Fibroblast of pulmonary artery (primary cell): Measurements from ENCODE around the gene FLYWCH1.

ENCODE experiments used
- DNase-seq: peaks from one replicate; pipeline ENCODE4 v3.0.0-alpha.2; 2010; ENCODE audit warnings: low read depth
- H3K4me3 ChIP-seq: replicated peaks from 2 replicates; pipeline ENCODE4 v1.5.1; 2011; ENCODE audit warnings: low read depth, mild to moderate bottlenecking, control low read depth, low read length, moderate library complexity
- CTCF ChIP-seq: IDR thresholded peaks from 2 replicates; pipeline ENCODE4 v1.5.1; 2011; ENCODE audit warnings: mild to moderate bottlenecking, control low read depth, low read length, inconsistent platforms; ENCODE audit errors: missing control alignments

The FLYWCH1 gene

GRCh38 chr16:2953706-2954627 is 42.2 kb downstream of the FLYWCH1 start:
- no peak overlapping the region for H3K4me3 ChIP-seq
- no peak for TF ChIP-seq CTCF
- DNase-seq: no peak

GRCh38 chr16:2954656-2955381 is 43.1 kb downstream of the FLYWCH1 start:
- TF ChIP-seq CTCF: no peak
- DNase-seq: no peak
- H3K4me3 ChIP-seq: no peak overlapping the region

GRCh38 chr16:2955438-2955778 is 43.7 kb downstream of the FLYWCH1 start:
- no peak overlapping the region for H3K4me3 ChIP-seq
- no peak for DNase-seq
- TF ChIP-seq CTCF: no peak

GRCh38 chr16:2955779-2956578 is 44.2 kb downstream of the FLYWCH1 start:
- TF ChIP-seq CTCF: no peak
- H3K4me3 ChIP-seq: no peak overlapping the region
- no peak for DNase-seq

- TF ChIP-seq CTCF: no peak
- no peak for DNase-seq
Observed at GRCh38 chr16:2956579-2956956, 44.8 kb downstream of the FLYWCH1 start.

GRCh38 chr16:2959206-2959605 is 47.5 kb downstream of the FLYWCH1 start:
- TF ChIP-seq CTCF: no peak
- DNase-seq: no peak

More at GRCh38 chr16:2956579-2956956, 44.8 kb downstream of the FLYWCH1 start:
- no peak overlapping the region for H3K4me3 ChIP-seq

More at GRCh38 chr16:2959206-2959605, 47.5 kb downstream of the FLYWCH1 start:
- H3K4me3 ChIP-seq: no peak overlapping the region
